ENCODE data around the gene INSRR.

DNA sequence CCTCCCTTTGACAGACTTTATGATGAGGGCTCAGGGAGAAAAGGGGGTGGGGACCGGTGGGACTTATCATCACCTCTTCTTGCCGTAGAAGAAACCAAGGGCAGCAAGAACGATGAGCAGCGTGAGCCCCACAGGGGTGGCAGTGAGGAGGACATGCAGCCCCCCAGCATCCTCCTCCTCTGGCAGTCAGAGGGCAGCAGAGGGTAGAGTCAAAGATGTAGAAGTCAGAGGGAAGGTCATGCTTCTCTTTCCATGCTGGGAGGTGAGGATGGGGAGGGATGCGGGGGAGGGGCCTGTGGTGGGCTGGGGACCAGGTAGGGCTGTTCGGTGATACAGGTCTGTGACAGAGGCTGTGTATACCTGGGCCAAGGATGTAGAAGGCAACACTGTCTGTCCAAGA lies 14.8 kb downstream of the INSRR start:
- TF ChIP-seq, protein P1, sequence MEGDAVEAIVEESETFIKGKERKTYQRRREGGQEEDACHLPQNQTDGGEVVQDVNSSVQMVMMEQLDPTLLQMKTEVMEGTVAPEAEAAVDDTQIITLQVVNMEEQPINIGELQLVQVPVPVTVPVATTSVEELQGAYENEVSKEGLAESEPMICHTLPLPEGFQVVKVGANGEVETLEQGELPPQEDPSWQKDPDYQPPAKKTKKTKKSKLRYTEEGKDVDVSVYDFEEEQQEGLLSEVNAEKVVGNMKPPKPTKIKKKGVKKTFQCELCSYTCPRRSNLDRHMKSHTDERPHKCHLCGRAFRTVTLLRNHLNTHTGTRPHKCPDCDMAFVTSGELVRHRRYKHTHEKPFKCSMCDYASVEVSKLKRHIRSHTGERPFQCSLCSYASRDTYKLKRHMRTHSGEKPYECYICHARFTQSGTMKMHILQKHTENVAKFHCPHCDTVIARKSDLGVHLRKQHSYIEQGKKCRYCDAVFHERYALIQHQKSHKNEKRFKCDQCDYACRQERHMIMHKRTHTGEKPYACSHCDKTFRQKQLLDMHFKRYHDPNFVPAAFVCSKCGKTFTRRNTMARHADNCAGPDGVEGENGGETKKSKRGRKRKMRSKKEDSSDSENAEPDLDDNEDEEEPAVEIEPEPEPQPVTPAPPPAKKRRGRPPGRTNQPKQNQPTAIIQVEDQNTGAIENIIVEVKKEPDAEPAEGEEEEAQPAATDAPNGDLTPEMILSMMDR (IDR thresholded peaks at IDR 0.05) = no peak
- TF ChIP-seq POLR2A (IDR thresholded peaks at IDR 0.05) = no peak
